ENCODE measurements around the gene CA12.

The CA12 gene

DNA sequence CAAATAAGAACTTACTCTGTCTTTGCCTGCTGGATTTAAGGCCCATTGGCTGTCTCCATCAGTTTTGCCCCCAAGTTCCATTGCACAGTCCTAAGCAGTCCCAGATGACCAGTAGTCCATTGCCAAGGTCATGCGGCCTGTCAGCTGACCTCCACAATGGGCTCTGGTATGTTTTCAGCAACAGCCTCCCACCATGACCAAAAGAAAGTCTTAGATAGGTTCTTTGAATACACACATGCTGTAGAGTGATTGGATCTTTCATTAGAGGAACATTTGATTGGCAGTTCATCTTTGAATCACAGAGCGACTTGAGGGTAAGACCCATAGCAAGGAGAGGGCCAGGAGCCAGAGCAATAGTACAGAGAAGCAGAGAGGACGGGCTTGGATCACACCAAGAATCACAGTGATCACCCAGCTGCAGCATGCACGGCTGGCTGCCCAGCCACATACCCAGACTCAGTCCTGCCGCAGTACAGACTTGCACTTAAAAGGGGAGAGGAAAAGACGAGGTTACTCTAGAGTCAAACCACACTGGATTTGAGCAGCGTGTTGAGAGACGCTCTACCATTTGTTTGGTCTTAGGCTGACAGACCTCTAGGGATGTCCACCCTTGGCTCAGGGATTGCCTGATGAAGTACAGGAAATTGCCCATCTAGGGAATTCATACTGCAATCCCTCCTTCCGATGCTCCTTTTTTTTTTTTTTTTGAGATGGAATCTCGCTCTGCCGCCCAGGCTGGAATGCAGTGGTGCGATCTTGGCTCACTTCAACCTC lies 53.8 kb downstream of the CA12 start:
- no peak for DNase-seq
- TF ChIP-seq CTCF (IDR thresholded peaks at IDR 0.05; ENCODE audit: borderline replicate concordance, extremely low read depth, low read length, poor library complexity, severe bottlenecking) (no peak), EZH2 (IDR thresholded peaks at IDR 0.05; ENCODE audit: borderline replicate concordance, low read depth, low read length, severe bottlenecking) (no peak)
- ATAC-seq (ENCODE audit: insufficient read depth, low read depth) = no peak
- H3K79me2 ChIP-seq (ENCODE audit: insufficient read depth, low read length) = no peaks in the 10 kb centered on the region
- H3K4me2 ChIP-seq (ENCODE audit: insufficient read depth, low read length) = no peak overlapping the region
- no peaks in the 10 kb centered on the region for H3K9me3 ChIP-seq (ENCODE audit: insufficient read depth, low read length, severe bottlenecking)
- no peaks in the 10 kb centered on the region for H3K4me1 ChIP-seq (ENCODE audit: insufficient read depth, low read length)
- no peaks in the 10 kb centered on the region for H4K20me1 ChIP-seq (ENCODE audit: insufficient read depth, low read length)
- no peaks in the 10 kb centered on the region for H3K27me3 ChIP-seq (ENCODE audit: insufficient read depth, low read length, poor library complexity)
- no peak overlapping the region for H3K27ac ChIP-seq (ENCODE audit: low read length)
- H3K9ac ChIP-seq (ENCODE audit: low read depth, low read length) = no peak overlapping the region
- no peaks in the 10 kb centered on the region for H3K36me3 ChIP-seq (ENCODE audit: insufficient read depth, low read length)
- H2AFZ ChIP-seq (ENCODE audit: low read depth, low read length) = no peak overlapping the region
- H3K4me3 ChIP-seq (ENCODE audit: low read depth in 1 of 2, low read length in 2 of 2) = no peak overlapping the region

GRCh38 chr15:63324770-63325169 lies 56.9 kb downstream of the CA12 start:
- no peak for TF ChIP-seq EZH2 (IDR thresholded peaks at IDR 0.05; ENCODE audit: borderline replicate concordance, low read depth, low read length, severe bottlenecking)
- TF ChIP-seq CTCF (IDR thresholded peaks at IDR 0.05; ENCODE audit: borderline replicate concordance, extremely low read depth, low read length, poor library complexity, severe bottlenecking) = no peak
- DNase-seq = no peak
- no peak overlapping the region for H3K9ac ChIP-seq (ENCODE audit: low read depth, low read length)
- H3K79me2 ChIP-seq (ENCODE audit: insufficient read depth, low read length) = no peaks in the 10 kb centered on the region
- H3K27me3 ChIP-seq (ENCODE audit: insufficient read depth, low read length, poor library complexity) = no peaks in the 10 kb centered on the region
- no peak overlapping the region for H2AFZ ChIP-seq (ENCODE audit: low read depth, low read length)
- H4K20me1 ChIP-seq (ENCODE audit: insufficient read depth, low read length) = no peaks in the 10 kb centered on the region
- no peak overlapping the region for H3K4me2 ChIP-seq (ENCODE audit: insufficient read depth, low read length)
- no peaks in the 10 kb centered on the region for H3K9me3 ChIP-seq (ENCODE audit: insufficient read depth, low read length, severe bottlenecking)
- no peak for ATAC-seq (ENCODE audit: insufficient read depth, low read depth)
- no peaks in the 10 kb centered on the region for H3K4me1 ChIP-seq (ENCODE audit: insufficient read depth, low read length)
- no peak overlapping the region for H3K4me3 ChIP-seq (ENCODE audit: low read depth in 1 of 2, low read length in 2 of 2)
- no peak overlapping the region for H3K27ac ChIP-seq (ENCODE audit: low read length)
- no peaks in the 10 kb centered on the region for H3K36me3 ChIP-seq (ENCODE audit: insufficient read depth, low read length)

DNA sequence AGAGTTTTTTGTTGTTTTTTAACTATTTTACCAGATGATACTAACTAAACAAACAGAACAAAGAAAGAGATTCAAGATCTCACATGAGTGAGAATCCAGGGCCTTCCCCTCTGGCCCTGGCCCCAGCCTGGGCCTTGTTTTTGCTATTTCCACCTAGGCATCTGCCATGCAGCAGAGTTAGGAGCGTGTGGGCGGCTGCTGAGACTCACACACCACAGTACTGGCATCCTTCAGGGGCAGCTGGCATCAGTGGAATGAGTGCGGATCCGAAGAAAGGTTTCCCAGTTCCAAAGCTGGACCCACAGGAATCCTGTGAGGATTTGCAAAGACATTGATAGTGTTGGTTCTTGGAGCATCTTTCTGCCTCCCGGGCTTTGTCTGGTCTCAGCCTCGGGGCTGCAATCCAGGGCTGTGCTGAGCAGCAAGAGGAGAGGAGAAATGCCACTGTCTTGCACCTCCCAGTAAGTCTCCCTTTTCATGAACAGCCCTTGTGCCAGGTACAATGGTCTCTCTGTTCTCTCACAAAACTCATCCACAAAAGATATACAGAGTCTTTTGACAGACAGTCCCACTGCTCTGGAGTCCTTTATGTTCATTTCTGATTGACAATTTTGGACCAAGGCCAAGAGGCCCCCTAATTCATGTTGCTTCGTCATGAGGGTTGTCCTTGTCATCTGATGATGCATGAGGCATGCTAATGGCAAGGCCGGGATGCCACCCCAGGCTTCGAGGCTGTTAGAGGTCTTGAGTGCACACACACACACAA lies 57.7 kb downstream of the CA12 start:
- Histone ChIP-seq H3K79me2 (ENCODE audit: insufficient read depth, low read length) (no peaks in the 10 kb centered on the region), H3K4me3 (ENCODE audit: low read depth in 1 of 2, low read length in 2 of 2) (no peak overlapping the region), H4K20me1 (ENCODE audit: insufficient read depth, low read length) (no peaks in the 10 kb centered on the region), H3K27ac (ENCODE audit: low read length) (no peak overlapping the region), H3K9me3 (ENCODE audit: insufficient read depth, low read length, severe bottlenecking) (no peaks in the 10 kb centered on the region), H3K9ac (ENCODE audit: low read depth, low read length) (no peak overlapping the region), H3K4me2 (ENCODE audit: insufficient read depth, low read length) (no peak overlapping the region), H3K4me1 (ENCODE audit: insufficient read depth, low read length) (no peaks in the 10 kb centered on the region), H3K36me3 (ENCODE audit: insufficient read depth, low read length) (no peaks in the 10 kb centered on the region), H2AFZ (ENCODE audit: low read depth, low read length) (no peak overlapping the region), H3K27me3 (ENCODE audit: insufficient read depth, low read length, poor library complexity) (no peaks in the 10 kb centered on the region)
- no peak for ATAC-seq (ENCODE audit: insufficient read depth, low read depth)
- no peak for TF ChIP-seq CTCF (IDR thresholded peaks at IDR 0.05; ENCODE audit: borderline replicate concordance, extremely low read depth, low read length, poor library complexity, severe bottlenecking)
- TF ChIP-seq EZH2 (IDR thresholded peaks at IDR 0.05; ENCODE audit: borderline replicate concordance, low read depth, low read length, severe bottlenecking) = no peak
- DNase-seq = no peak

Data from DND-41 (cell line).